Measurements from ENCODE around the gene CRACR2A. TPM values are rescaled to one million over a fixed set of nuclear protein-coding genes. Genes with fewer than 3 reads are reported as not detected.
A peak's percentile ranks its signal among the peaks of the same experiment; 100 is the strongest.

The CRACR2A gene
- polyA plus RNA-seq, 1 experiment = 1.4 TPM

GRCh38 chr12:3792623-3793288, 39.8 kb upstream of the CRACR2A start:
- DNase-seq (ENCODE audit: low read depth) = no peak
- no peaks in the 10 kb centered on the region for H3K27me3 ChIP-seq (ENCODE audit: control insufficient read depth, insufficient read depth, low read length)
- ChIA-PET POLR2A (no interaction called here), CTCF (interaction anchor here (0.7 to 4.3 kb wide), 3 partner anchors 11 to 502 kb away, joined by 3 to 19 read pairs (median 18); no protein-coding TSS in a partner anchor)
- TF ChIP-seq CTCF (IDR thresholded peaks at IDR 0.05; ENCODE audit: insufficient read depth, low read depth, low read length) = no peak
- no peak overlapping the region for H3K4me3 ChIP-seq (ENCODE audit: low read depth, low read length)
- H3K36me3 ChIP-seq (ENCODE audit: control insufficient read depth, insufficient read depth, low read length) = no peaks in the 10 kb centered on the region

DNA sequence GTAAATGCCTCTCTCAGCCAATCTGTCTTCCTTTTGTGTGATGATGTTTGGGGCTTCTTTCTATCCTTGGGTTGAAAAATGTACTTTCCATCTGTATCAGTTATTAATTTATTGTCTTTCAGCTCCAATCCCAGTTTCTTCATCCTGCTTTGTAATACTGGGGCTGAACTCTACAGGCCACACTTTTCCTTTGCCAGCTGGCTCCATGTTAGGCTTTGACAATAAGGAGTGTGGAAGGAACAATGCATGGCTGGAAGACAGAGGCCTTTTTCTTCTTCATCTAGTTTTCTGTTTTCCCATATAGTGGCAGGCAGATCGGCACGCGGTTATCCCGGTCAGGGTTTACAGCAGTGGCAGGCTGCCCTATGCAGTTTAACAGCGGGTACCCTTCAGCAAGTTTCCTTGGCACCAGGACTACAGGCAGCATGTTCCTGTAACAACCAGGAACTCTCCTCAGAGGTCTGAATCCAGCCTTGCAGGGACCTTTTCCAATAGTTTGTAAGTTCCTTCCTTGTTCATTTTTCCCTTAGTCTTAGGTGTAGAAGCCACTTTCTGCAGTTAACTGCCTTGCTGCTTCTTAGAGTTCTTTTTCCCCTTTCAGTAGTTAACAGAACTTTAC, 38.5 kb upstream of the CRACR2A start:
- Histone ChIP-seq H3K4me3 (ENCODE audit: low read depth, low read length) (no peak overlapping the region), H3K27me3 (ENCODE audit: control insufficient read depth, insufficient read depth, low read length) (no peaks in the 10 kb centered on the region), H3K36me3 (ENCODE audit: control insufficient read depth, insufficient read depth, low read length) (no peaks in the 10 kb centered on the region)
- CTCF ChIA-PET = interaction anchor here (2.1 to 4.3 kb wide), 2 partner anchors 13 to 492 kb away, joined by 7 to 19 read pairs; no protein-coding TSS in a partner anchor
- TF ChIP-seq CTCF (IDR thresholded peaks at IDR 0.05; ENCODE audit: insufficient read depth, low read depth, low read length) = no peak
- DNase-seq (ENCODE audit: low read depth) = no peak
- POLR2A ChIA-PET = no interaction called here

DNA sequence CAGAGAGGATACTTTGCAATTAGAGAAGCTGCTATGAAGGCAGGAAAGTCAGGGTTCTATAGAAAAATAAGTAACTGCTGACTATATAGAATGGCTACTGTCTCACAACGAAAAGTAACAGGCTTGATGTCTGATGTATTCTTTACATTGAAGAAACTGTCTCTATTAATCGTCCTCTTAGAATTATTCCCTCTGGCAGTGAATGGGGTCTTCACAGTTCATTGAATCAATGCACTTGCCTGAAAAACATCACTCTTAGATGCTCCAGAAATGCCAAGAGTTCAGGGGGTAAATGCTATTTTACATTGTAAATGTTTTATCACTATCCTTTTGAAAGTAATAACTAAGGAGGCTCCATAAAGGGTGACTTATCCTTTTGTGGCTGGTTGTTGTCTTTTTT, 37.7 kb upstream of the CRACR2A start:
- H3K27me3 ChIP-seq (ENCODE audit: control insufficient read depth, insufficient read depth, low read length) = no peaks in the 10 kb centered on the region
- ChIA-PET CTCF (interaction anchor here (2.1 to 4.3 kb wide), 2 partner anchors 13 to 491 kb away, joined by 7 to 19 read pairs; no protein-coding TSS in a partner anchor), POLR2A (no interaction called here)
- no peak for DNase-seq (ENCODE audit: low read depth)
- no peak overlapping the region for H3K4me3 ChIP-seq (ENCODE audit: low read depth, low read length)
- no peaks in the 10 kb centered on the region for H3K36me3 ChIP-seq (ENCODE audit: control insufficient read depth, insufficient read depth, low read length)
- TF ChIP-seq CTCF (IDR thresholded peaks at IDR 0.05; ENCODE audit: insufficient read depth, low read depth, low read length) = no peak

DNA sequence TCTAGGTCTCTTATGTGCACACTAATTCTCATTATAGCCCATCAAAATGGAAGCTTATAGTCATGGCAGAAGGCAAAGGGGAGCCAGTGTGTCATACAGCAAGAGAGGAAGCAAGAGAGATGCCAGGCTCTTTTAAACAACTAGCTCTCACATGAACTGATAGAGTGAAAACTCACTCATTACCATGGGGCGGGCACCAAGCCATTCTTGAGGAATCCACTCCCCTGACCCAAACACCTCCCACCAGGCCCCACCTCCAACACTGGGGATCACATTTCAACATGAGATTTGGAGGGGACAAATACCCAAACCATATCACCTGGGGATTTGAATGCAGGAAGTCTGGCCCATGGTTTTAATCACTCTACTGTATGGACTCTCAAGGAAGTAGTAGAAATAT, 36.9 kb upstream of the CRACR2A start:
- TF ChIP-seq CTCF (IDR thresholded peaks at IDR 0.05; ENCODE audit: insufficient read depth, low read depth, low read length) = no peak
- no peak for DNase-seq (ENCODE audit: low read depth)
- no peaks in the 10 kb centered on the region for H3K27me3 ChIP-seq (ENCODE audit: control insufficient read depth, insufficient read depth, low read length)
- ChIA-PET POLR2A (no interaction called here), CTCF (interaction anchor here (0.9 to 4.3 kb wide), 3 partner anchors 11 to 490 kb away, joined by 4 to 19 read pairs (median 7); no protein-coding TSS in a partner anchor)
- H3K36me3 ChIP-seq (ENCODE audit: control insufficient read depth, insufficient read depth, low read length) = no peaks in the 10 kb centered on the region
- H3K4me3 ChIP-seq (ENCODE audit: low read depth, low read length) = no peak overlapping the region

- Histone ChIP-seq H3K4me3 (ENCODE audit: low read depth, low read length) (no peak overlapping the region), H3K27me3 (ENCODE audit: control insufficient read depth, insufficient read depth, low read length) (peaks cover 4% of the 10 kb centered on the region; the same call in 1 of the 2 replicates), H3K36me3 (ENCODE audit: control insufficient read depth, insufficient read depth, low read length) (no peaks in the 10 kb centered on the region)
- peak; percentile 78 for TF ChIP-seq CTCF (IDR thresholded peaks at IDR 0.05; ENCODE audit: insufficient read depth, low read depth, low read length)
- POLR2A ChIA-PET = no interaction called here
- CTCF ChIA-PET = interaction anchor here (0.6 to 9.6 kb wide), 23 partner anchors 12 to 518 kb away, joined by 3 to 134 read pairs (median 3); partner anchors contain the start of gene PRMT8
- no peak for DNase-seq (ENCODE audit: low read depth)
Measured at GRCh38 chr12:3777206-3777809, 24.4 kb upstream of the CRACR2A start.

All from BJ (cell line).